GM19328 (cell line): ENCODE data around the gene STAMBP.
"Not testable (repeated sequence)": the region's sequence is repeated elsewhere in the genome, so short reads cannot be mapped to it uniquely, and the experiment has no call there.

Source experiments
- ATAC-seq: cut with Tn5 transposase; IDR thresholded peaks from one replicate; pipeline ENCODE4 v1.9.1; 2021; ENCODE audit warnings: mild to moderate bottlenecking, moderate library complexity; ENCODE audit not compliant: unreplicated experiment

Gene STAMBP

DNA sequence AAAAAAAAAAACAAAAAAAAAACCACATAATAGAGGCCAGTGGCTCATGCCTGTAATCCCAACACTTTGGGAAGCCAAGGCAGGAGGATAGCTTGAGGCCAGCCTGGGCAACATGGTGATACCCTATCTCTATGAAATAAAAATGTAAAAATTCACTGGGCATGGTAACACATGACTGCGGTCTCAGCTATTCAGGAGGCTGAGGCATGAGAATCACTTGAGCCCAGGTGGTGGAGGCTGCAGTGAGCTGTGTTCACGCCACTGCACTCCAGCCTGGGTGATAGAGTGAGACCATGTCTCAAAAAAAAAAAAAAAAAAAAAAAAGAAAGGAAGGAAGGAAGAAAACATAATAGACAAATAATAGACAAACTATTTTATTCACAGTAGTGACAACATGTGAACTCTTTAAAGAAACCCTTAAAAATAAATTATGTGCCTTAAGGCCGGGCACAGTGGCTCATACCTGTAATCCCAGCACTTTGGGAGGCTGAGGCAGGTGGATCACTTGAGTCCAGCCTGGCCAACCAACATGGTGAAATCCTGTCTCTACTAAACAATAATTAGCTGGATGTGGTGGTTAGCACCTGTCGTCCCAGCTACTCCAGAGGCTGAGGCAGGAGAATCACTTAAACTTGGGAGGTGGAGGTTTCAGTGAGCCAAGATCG, 75.3 kb downstream of the STAMBP start:
- ATAC-seq, result not testable (repeated sequence)

DNA sequence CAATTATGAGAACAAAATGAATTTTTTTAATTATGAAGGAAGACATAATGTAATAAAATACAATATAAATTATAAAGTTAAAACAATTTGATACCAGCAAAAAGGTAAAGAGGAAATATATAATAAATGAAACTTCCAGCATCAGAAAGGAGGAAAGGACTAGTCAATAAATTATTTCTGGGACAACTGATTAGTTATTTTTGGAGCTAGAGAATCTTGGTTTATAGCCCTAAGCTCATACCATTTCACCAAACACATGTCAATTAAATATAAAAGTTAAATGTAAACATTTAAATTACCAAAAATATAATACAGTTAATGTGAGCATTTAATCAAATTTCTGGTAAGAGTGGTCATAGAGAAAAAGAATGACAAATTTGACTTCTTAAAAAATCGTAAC, 76.2 kb downstream of the STAMBP start:
- no peak for ATAC-seq

DNA sequence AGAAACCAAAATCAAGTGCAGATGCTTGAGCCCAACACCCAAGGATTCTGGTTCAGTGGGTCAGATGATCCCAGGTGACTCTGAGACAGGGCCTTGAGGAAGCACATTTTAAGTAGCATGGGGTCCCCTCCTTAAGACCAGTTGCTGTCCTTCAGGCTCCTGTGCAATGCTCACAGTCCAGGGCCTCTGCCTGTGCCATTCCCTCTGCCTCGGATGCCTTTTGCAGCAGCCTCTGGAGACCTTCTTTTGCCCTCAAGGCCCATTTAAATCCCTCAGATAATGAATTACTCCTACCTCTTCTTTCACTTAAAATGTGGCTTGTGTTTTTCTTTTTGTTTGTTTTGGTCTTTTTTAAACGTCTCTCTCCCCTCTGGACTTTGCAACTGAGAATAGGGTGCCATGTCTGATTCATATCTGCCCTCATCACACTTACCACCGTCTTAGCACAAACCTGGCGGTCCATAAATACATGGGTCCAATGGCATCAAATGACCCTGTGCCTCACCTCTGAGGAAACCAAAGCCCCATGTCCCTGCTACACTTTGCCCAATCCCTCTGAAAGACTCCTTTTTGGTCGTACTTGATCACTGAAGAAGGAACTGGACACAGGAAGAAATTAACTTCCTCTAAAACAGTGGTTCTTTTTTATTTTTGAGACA, 78.2 kb downstream of the STAMBP start:
- no peak for ATAC-seq

DNA sequence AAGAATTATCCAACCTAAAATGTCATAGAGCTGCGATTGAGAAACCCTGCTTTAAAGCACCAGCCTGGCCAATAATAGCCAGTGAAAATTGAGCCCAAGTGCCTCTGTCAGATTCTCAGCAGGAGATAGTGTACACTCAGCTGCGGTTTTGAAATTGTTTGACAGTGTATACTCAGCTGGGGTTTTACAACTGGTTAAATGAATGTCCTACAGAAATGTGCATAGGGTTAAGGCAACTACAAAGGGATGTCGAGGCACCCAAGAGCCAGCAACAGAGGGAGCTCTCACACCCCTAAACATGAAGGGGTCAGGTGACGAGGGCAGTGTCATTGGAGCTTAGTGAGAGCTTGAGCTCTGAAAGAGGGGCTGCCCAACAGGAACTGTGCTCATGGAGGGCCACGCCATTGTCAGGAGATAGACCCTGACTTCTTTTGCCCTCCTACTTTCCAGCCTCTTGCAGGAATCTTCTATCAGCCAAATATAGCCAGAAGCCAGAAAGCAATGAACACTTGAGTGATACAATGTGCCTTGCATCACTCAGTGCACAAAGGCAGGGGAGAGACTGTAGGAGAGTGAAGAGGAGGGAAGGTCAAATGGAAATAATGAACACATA, 79.2 kb downstream of the STAMBP start:
- no peak for ATAC-seq

DNA sequence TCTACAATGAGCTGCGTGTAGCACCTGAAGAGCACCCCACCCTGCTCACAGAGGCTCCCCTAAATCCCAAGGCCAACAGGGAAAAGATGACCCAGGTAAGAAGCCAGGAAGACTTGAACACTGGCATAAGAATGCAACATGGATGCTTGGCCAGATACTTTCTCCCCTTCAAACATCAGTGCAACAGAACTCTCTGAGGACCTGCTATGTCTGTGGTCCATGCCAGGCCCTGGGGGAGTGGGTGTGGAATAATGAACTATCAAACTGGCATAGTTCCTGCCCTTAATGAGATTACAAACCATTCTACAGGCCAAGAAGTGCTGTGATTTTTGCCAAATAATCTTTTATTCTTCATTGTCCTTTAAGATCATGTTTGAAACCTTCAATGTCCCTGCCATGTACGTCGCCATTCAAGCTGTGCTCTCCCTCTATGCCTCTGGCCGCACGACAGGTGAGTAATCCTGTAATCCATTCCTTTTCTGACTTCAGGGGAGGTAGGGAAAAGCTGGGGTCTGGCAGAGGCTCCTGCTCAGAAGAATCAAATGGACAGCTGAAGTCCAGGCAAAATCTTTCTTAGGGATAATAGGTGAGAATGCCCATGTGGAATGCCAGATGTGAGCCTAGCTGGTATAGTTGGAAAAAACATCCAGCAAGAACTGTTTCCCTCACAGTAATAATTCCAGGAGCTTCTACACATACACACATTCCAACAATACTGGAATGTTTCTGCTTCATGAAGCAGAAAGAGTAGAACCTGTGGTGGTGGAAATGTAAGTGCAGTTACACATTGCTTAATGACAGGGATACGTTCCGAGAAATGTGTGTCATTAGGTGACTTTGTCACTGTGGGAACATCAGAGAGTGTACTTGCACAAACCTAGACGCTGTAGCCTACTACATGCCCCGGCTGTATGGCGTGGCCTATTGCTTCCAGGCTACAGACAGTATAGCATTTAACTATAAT, 80.2 kb downstream of the STAMBP start:
- ATAC-seq, result no peak

DNA sequence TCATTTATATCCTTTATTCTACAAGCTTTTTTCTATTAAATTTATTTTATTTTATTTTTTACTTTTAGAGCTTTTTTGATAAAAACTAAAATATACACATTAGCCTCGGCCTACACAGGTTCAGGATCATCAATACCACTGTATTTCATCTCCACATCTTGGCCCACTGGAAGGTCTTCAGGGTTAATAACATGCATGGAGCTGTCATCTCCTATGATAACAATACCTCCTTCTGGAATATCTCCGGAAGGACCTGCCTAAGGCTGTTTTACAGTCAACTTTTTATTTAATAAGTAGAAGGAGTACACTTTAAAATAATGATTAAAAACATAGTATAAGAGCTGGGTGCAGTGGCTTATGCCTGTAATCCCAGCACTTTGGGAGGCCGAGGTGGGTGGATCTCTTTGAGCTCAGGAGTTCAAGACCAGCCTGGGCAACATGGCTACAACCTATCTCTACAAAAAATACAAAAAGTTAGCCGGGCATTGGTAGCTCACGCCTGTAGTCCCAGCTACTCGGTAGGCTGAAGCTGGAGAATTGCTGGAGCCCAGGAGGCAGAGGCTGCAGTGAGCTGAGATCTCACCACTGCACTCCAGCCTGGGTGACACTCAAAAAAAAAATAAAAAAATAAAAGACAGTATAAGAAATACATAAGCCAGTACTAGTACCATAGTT, 82.2 kb downstream of the STAMBP start:
- ATAC-seq, result no peak

DNA sequence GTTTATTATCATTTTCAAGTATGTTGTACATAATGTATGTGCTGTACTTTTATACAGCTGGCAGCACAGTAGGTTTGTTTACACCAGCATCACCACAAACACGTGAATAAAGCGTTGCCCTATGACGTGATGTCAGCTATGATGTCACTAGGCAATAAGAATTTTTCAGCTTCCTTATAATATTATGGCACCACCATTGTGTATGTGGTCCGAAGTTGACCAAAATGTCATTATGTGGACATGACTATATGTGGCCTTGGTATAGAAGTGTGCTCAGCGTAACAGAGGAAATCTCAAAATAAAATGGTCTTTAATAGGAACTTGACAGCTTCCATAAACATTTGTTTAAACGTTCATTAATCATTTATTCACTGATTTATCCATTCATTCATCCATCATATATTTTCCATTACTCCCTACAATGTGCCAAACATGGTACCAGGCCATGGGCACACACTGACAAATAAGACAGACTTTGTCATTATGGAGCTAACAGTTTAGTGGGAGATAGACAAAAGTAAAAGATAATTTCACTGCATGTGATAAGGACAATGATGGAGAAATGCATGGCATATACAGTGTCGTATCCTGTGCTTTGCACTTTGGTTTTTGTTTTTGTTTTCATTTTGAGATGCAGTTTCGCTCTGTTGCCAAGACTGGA, 82.9 kb downstream of the STAMBP start:
- ATAC-seq, result no peak

DNA sequence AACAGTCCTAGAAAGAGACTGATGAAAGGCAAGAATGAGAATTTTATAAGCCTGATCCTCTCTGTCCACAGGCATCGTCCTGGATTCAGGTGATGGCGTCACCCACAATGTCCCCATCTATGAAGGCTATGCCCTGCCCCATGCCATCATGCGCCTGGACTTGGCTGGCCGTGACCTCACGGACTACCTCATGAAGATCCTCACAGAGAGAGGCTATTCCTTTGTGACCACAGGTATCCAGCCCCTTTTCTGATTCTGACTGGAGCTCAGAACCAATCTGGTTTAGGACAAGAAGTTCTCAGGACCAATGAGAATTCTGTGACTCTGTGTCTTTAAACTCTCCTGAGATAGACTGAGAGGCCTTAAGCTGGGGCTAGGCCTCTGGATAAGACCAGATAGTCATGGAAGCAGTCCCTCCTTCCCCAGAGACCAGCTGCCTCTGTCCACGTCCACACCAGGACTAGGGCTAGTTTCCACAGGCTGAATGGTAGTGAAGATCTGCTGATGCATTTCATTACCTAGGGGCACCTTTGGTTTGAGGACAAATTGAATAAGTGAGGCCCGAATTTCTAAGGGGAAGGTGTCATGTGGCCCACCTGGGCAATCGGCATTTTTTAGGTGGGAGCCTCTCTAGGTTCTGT, 84.8 kb downstream of the STAMBP start:
- no peak for ATAC-seq

DNA sequence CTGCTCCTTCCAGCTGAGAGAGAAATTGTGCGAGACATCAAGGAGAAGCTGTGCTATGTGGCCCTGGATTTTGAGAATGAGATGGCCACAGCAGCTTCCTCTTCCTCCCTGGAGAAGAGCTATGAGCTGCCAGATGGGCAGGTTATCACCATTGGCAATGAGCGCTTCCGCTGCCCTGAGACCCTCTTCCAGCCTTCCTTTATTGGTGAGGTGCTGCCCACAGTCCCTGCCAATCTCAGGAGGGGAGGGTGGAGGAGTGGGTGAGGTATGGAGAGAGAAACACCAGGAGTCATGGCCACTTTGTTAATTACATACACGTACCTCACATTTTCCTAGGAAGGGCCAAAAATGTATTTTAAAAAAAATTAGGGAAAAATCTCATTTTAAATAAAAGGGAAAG, 85.9 kb downstream of the STAMBP start:
- ATAC-seq, result no peak

DNA sequence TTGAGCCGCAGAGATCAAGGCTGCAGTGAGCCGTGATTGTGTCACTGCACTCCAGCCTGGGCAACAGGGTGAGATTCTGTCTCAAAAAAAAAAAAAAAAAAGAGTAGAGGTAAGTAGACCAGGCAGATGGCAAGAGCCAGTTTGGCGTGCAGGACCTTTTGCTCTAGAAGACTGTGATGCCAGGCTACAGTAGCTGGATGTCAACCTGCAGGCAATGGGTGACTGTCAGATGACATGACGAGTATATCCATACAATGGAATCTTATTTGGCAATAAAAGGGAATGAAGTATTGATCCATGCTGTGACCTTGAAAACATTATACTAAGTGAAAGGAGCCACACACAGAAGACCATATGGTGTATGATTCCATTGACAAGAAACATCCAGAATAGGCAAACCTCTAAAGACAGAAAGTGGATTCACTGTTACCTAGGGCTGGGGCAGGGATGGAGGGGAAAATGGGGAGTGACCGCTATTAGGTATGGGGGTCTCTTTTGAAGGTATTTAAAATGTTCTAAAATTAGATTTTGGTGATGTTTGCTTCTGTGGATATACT, 86.8 kb downstream of the STAMBP start:
- no peak for ATAC-seq

DNA sequence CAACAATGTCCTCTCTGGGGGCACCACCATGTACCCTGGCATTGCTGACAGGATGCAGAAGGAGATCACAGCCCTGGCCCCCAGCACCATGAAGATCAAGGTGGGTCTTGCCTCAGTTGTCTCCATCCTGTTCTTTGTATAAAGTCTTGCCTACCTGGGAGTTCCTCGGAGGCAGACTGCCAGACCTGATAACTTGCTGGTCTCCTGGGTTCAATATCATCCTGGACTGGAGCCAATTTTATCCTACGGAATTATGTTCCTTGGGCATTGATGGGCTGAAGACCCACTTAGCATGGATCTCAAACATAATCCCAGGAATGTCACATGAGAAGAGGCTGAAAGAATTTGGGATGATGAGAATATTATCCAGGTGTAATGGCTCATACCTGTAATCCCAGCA, 87.9 kb downstream of the STAMBP start:
- ATAC-seq, result no peak

DNA sequence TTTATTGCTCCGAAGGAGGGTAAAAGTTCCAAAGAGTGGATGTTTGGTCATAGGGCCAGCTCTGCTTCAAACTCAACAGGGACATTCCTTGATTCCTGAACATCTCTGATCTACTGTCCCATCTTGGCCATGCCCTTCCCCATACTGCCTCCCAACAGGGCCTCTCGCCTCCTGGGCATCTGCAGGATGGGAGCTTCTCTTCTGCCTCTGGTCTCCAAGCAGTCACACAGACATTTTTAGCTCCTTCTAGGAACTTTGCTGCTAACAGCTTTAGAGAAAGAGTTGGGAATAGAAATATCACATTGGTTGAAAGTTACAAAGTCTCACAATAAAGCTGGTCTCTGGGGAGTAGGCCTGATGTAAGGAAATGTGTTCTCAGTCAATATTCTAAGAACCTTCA, 88.5 kb downstream of the STAMBP start:
- no peak for ATAC-seq

DNA sequence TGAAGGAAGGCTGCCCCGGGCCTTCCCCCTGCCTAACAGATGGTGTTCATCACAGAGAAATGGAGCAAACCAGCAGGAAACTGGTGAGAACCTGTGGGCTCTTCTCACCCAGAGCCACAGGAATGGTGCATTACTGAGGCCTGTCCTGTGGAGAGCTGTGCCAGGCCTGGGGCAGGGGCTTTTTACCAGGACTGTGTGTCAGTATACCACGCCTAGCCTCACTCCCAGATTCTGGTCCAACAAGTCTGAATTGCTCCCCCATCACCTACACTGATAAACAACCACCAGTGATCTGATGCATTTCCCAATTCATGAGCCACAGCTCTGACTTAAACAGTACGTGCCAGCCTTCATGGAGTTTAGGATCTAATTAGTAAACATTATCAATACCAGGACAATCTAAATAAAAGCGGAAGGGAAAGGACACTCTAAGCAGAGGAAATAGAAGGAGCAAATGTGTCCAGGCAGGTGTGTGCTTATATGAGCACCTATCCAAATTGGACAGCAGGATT, 89.0 kb downstream of the STAMBP start:
- no peak for ATAC-seq

DNA sequence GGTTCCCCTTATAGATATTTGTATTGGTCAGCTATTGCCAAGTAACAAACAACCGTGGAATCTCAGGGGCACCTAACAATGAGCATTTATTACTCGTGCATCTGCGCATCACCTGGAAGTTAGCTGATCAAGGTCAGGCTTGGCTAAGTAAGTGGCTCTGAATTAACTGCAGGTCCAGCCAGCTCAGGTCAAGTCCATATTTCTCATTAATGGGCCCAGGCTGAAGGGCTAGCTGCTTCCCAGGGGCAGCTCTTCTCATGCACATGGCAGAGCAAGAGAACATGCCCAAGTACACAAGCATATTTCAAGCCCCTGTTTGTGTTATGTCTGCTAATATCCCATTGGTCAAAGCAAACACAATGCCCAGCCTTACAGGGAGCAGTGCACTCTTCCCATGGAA, 90.1 kb downstream of the STAMBP start:
- no peak for ATAC-seq

DNA sequence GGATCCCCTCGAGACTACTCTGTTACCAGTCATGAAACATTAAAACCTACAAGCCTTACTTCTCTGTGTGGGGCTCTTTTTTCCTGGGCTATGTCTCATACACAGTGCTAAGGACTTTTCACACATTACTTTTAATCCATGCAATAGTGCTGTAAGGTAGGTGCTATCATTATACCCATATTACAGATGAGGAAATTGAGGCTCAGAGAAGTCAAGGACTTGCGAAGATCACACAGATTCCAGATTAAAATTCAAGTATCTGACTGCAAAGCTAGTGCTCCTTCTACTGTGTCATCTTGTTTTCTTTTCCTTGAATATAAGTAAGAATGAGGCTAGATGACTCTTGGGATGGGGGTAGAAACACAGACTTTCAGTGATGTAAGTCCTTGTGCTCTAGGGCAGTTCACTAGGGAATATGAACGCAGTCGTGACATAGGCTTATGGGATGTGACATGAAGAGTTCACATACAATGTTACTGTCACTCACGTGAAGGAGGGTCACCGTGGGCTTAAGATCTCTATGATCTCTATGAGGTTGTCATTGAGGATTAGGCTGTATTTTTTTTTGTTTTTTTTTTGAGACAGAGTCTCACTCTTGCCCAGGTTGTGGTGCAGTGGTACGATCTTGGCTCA, 91.0 kb downstream of the STAMBP start:
- no peak for ATAC-seq

DNA sequence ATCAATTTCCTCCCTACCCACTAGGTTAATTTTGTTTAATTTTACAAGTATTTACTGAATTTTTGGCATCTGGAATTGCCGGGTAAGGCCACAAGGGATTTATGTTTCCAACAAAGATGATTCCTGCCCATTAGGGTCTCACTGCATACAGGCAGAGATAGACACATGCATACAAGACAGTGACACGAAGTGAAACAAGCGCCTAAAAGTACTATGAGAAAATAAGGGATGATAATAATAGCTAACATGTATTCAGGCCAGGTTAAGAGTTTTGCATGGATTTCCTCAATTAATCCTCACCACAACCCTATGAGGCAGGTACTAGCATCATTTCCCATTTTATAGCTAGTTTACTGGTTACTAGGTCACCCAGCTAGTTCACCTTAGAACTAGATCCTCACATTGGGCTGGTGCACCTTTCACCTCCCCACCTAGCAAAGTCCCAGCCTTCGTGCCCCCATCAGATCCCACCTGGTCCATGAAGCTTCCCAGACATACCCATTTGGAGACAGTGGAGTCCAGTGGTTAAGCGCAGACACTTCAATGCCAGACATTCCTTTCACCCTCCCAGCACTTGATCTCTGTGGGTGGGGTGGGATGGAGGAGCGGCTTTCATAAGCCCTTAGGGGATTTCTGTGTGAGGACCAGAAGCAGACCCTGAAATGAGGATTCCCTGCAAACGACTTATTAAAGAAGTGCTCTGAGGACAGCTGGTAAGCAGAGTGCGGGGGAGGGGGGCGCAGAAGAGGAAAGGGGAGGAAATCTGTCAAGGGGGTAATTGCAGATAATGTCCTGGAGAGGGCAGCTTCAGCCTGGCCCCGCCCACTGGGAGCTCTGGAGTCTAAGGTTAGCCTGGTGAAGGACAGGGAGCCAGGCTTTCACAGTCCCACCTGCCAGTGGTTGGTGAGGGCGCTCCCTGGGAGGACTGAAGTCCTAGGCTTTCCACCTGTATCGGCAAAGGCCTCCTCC, 92.1 kb downstream of the STAMBP start:
- ATAC-seq, result no peak

DNA sequence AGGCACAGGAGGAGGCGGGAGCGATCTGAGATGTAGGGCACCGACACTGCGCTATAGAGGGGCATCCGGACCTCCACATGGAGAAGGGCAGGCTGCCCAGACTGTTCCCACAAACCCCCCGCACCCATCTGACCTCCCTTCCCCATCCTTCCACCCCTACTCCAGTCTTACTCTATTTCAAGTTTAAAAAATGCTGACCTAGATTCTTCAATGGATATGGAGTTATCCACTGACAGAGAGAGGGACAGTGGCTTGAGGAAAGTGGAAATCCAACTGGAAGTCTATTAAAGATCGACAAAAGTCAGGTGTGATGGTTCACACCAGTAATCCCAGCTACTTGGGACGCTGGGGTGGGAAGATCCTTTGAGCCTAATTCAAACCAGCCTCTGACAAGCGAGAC, 92.8 kb downstream of the STAMBP start:
- ATAC-seq, result no peak

DNA sequence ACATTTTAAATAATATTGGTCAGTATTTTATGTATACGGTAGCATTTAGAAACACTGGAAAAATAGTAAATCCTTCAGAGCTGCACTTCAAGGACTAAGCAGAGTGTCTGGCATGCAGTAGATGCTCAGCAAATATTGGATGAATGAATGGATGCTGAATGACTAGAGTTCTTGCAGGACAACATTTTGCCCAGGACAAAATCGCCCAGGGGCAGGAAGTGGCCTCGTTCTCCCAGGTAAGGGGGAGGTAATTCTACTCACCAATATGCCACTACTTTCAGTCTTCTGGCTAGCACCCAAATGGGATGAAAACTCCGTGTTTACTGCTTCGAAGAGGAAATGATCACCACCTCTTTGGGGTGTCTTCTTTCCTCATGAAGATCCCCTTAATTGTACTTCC, 93.9 kb downstream of the STAMBP start:
- ATAC-seq, result no peak
